Left ventricle myocardium inferior (tissue), 1 donor: ENCODE data around the gene SCN1B. TPM values are rescaled to one million over a fixed set of nuclear protein-coding genes. Genes with fewer than 3 reads are reported as not detected.
A peak's percentile ranks its signal among the peaks of the same experiment; 100 is the strongest.
"Not testable (repeated sequence)": the region's sequence is repeated elsewhere in the genome, so short reads cannot be mapped to it uniquely, and the experiment has no call there.

Experiments used
- DNase-seq: peaks from one replicate; pipeline ENCODE4 v3.0.0-alpha.2; 2020
- H3K27ac ChIP-seq: fragments of 200-600 bp; replicated peaks from 2 replicates; pipeline ENCODE4 v1.8.0; 2021
- H3K27me3 ChIP-seq: fragments of 200-600 bp; 2 replicates; pipeline ENCODE4 v1.8.0; 2021; ENCODE audit warnings: low read depth
- H3K36me3 ChIP-seq: fragments of 200-600 bp; 2 replicates; pipeline ENCODE4 v1.8.0; 2021
- H3K4me1 ChIP-seq: fragments of 200-600 bp; 2 replicates; pipeline ENCODE4 v1.8.0; 2021
- H3K4me3 ChIP-seq: fragments of 200-600 bp; 2 replicates; pipeline ENCODE4 v1.8.0; 2021; ENCODE audit warnings: mild to moderate bottlenecking, moderate library complexity
- H3K9me3 ChIP-seq: fragments of 200-600 bp; replicated peaks from 2 replicates; pipeline ENCODE4 v1.8.0; 2021
- intact Hi-C: fragments of 100-400 bp; cut with micrococcal nuclease; formaldehyde crosslinking; loops from one replicate; pipeline ENCODE4 v1.11.0; 2022
- total RNA-seq: library from RNA; stranded (reverse); fragmentation: NEBNext Ultra II Directional; extraction: Animal tissue kit (Norgen Biotek cat#: 25700); gene quantifications from one replicate; pipeline ENCODE4 v1.2.1, GENCODE V29; 2021
- TF ChIP-seq, protein P1 (sequence below): fragments of 200-600 bp; IDR thresholded peaks from 2 replicates; pipeline ENCODE4 v1.8.0; 2021; ENCODE audit warnings: antibody characterized with exemption, mild to moderate bottlenecking, borderline replicate concordance
- donor health status: DM: no; HTN: yes; CAD: no; lungs with severe emphysema.

SCN1B gene
- total RNA-seq, 1 donor from 2014 or later = 52.8 TPM

GRCh38 chr19:35046461-35046860, 16.2 kb downstream of the SCN1B start:
- H3K4me1 ChIP-seq = peaks cover 31% of the 10 kb centered on the region
- intact Hi-C loops = no loop called here
- TF ChIP-seq, protein P1, sequence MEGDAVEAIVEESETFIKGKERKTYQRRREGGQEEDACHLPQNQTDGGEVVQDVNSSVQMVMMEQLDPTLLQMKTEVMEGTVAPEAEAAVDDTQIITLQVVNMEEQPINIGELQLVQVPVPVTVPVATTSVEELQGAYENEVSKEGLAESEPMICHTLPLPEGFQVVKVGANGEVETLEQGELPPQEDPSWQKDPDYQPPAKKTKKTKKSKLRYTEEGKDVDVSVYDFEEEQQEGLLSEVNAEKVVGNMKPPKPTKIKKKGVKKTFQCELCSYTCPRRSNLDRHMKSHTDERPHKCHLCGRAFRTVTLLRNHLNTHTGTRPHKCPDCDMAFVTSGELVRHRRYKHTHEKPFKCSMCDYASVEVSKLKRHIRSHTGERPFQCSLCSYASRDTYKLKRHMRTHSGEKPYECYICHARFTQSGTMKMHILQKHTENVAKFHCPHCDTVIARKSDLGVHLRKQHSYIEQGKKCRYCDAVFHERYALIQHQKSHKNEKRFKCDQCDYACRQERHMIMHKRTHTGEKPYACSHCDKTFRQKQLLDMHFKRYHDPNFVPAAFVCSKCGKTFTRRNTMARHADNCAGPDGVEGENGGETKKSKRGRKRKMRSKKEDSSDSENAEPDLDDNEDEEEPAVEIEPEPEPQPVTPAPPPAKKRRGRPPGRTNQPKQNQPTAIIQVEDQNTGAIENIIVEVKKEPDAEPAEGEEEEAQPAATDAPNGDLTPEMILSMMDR = no peak
- DNase-seq = no peak
- H3K27ac ChIP-seq = no peak overlapping the region
- no peak overlapping the region for H3K4me3 ChIP-seq
- H3K9me3 ChIP-seq = no peaks in the 10 kb centered on the region
- H3K27me3 ChIP-seq = no peaks in the 10 kb centered on the region
- no peaks in the 10 kb centered on the region for H3K36me3 ChIP-seq

- Histone ChIP-seq H3K27ac (peak overlapping the region; percentile 74), H3K4me1 (peaks cover 36% of the 10 kb centered on the region), H3K36me3 (no peaks in the 10 kb centered on the region), H3K4me3 (peak overlapping the region; percentile 25), H3K27me3 (no peaks in the 10 kb centered on the region), H3K9me3 (no peaks in the 10 kb centered on the region)
- TF ChIP-seq, protein P1 = no peak
- DNase-seq = peak; percentile 75
- intact Hi-C loops = no loop called here
These were observed 18.7 kb downstream of the SCN1B start for GRCh38 chr19:35048911-35049411.

- Histone ChIP-seq H3K4me1 (peaks cover 36% of the 10 kb centered on the region), H3K27me3 (no peaks in the 10 kb centered on the region), H3K27ac (peak overlapping the region; percentile 74), H3K9me3 (no peaks in the 10 kb centered on the region), H3K4me3 (peak overlapping the region; percentile 25), H3K36me3 (no peaks in the 10 kb centered on the region)
- no peak for DNase-seq
- TF ChIP-seq, protein P1 = no peak
- intact Hi-C loops = no loop called here
These were observed 19.2 kb downstream of the SCN1B start for GRCh38 chr19:35049456-35049855.

DNA sequence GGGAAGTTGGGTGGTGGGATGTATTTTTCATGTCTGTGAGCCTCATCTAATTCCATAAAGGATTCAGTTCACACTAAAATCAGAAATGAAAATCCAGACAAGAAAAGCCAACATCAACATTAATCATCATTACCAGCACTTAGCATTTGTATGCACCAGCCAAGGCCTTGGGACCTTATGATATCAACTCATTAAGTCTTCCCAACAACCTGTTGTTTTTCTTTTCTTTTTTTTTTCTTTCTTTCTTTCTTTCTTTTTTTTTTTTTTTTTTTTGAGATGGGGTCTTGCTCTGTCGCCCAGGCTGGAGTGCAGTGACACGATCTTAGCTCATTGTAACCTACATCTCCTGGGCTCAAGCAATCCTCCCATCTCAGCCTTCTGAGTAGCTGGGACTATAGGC, 20.4 kb downstream of the SCN1B start:
- H3K4me1 ChIP-seq = peaks cover 36% of the 10 kb centered on the region
- intact Hi-C loops, H3K36me3 ChIP-seq, H3K27me3 ChIP-seq, H3K27ac ChIP-seq, H3K4me3 ChIP-seq, DNase-seq, H3K9me3 ChIP-seq: not testable (repeated sequence)

DNA sequence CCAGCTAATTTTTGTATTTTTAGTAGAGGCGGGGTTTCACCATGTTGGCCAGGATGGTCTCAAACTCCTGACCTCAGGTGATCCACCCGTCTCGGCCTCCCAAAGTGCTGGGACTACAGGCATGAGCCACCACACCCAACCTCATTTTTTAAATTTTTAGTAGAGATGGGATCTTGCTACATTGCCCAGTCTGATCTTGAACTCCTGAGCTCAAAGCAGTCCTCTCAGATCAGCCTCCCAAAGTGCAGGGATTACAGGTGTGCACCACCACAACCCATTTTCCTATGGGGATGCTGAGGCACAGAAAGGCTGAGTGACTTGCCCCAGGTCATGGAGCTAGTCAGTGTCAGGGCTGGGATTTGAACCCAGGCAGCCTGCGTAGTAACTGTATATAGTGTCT, 21.0 kb downstream of the SCN1B start:
- H3K4me3 ChIP-seq, DNase-seq, intact Hi-C loops, H3K36me3 ChIP-seq, H3K27ac ChIP-seq, H3K9me3 ChIP-seq: not testable (repeated sequence)
- Histone ChIP-seq H3K27me3 (peaks cover 10% of the 10 kb centered on the region), H3K4me1 (peaks cover 36% of the 10 kb centered on the region)

DNA sequence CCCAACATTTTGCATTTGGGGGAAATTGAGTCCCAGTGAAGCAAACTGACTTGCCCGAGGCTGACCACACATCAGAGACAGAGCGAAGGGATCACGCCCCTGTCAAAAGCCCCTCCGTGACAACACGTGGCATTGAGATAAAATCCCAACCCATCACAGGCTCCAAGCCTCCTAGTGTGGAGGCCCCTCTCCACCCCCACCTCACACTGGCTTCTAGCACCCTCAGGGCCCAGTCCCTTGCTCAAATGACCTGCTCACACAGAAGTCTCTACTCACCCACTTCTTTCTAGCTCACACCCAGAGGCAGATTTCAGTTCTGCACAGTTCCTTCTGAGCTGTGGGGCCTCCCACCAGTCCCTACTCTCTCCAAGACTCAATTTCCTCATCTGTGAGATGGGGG, 21.5 kb downstream of the SCN1B start:
- Histone ChIP-seq H3K4me3 (no peak overlapping the region), H3K27me3 (peaks cover 16% of the 10 kb centered on the region), H3K4me1 (peaks cover 36% of the 10 kb centered on the region), H3K27ac (no peak overlapping the region), H3K9me3 (no peaks in the 10 kb centered on the region), H3K36me3 (no peaks in the 10 kb centered on the region)
- TF ChIP-seq, protein P1 = no peak
- DNase-seq = no peak
- intact Hi-C loops = no loop called here
